Measurements from ENCODE around the gene TYSND1. TPM values are rescaled to one million over a fixed set of nuclear protein-coding genes. Genes with fewer than 3 reads are reported as not detected.
"Not testable (repeated sequence)": the region's sequence is repeated elsewhere in the genome, so short reads cannot be mapped to it uniquely, and the experiment has no call there.

The TYSND1 gene
- total and polyA plus RNA-seq, 8 donors, result 1.2 to 79.4 (median 5.1) TPM

GRCh38 chr10:70162892-70163201 lies 16.3 kb upstream of the TYSND1 start:
- H3K9me3 ChIP-seq, result no peaks in the 10 kb centered on the region
- WGBS, 5 donors, result 18 to 39% (median 26%) methylated on average over 1 of the region's 1 CpG
- H3K36me3 ChIP-seq, result peaks cover 6 to 47% (median 43%) of the 10 kb centered on the region in 4 donors
- DNase-seq, result peak in 1 of 2 donors; percentile 40
- no peak overlapping the region for H3K4me3 ChIP-seq
- no peaks in the 10 kb centered on the region for H3K27me3 ChIP-seq
- intact Hi-C loops (cut with DNase I; ENCODE audit: low total_unique reads), result no loop called here
- no peak for TF ChIP-seq POLR2AphosphoS5 (IDR thresholded peaks at IDR 0.05)
- peaks cover 35 to 81% (median 52%) of the 10 kb centered on the region in 4 donors for H3K4me1 ChIP-seq
- peak overlapping the region in 1 of 5 donors; percentile 28 for H3K27ac ChIP-seq

GRCh38 chr10:70162151-70162891 lies 15.8 kb upstream of the TYSND1 start:
- intact Hi-C loops (cut with DNase I; ENCODE audit: low total_unique reads), result no loop called here
- Histone ChIP-seq H3K36me3 (peaks cover 6 to 53% (median 49%) of the 10 kb centered on the region in 4 donors), H3K4me3 (no peak overlapping the region), H3K9me3 (no peaks in the 10 kb centered on the region), H3K27me3 (no peaks in the 10 kb centered on the region), H3K4me1 (peaks cover 32 to 77% (median 48%) of the 10 kb centered on the region in 4 donors), H3K27ac (peak overlapping the region in 2 of 5 donors; percentile 25 to 28)
- TF ChIP-seq POLR2A (IDR thresholded peaks at IDR 0.05), result no peak
- no peak for TF ChIP-seq POLR2AphosphoS5 (IDR thresholded peaks at IDR 0.05)
- no peak for TF ChIP-seq CTCF (IDR thresholded peaks at IDR 0.05)
- TF ChIP-seq EP300 (IDR thresholded peaks at IDR 0.05), result no peak
- no peak for DNase-seq
- WGBS, 5 donors, result 73 to 94% (median 92%) methylated on average over 1 to 2 of the region's 2 CpGs

- WGBS, 5 donors, result 21 to 48% (median 35%) methylated on average over 1 of the region's 1 CpG
- no peaks in the 10 kb centered on the region for H3K9me3 ChIP-seq
- H3K27me3 ChIP-seq, result no peaks in the 10 kb centered on the region
- DNase-seq, result no peak
- peaks cover 17 to 62% (median 58%) of the 10 kb centered on the region in 4 donors for H3K36me3 ChIP-seq
- no peak overlapping the region for H3K4me3 ChIP-seq
- no peak for TF ChIP-seq POLR2A (IDR thresholded peaks at IDR 0.05)
- intact Hi-C loops (cut with DNase I; ENCODE audit: low total_unique reads), result no loop called here
- peaks cover 21 to 68% (median 36%) of the 10 kb centered on the region in 4 donors for H3K4me1 ChIP-seq
- no peak overlapping the region for H3K27ac ChIP-seq
Observed at GRCh38 chr10:70160798-70161197, 14.3 kb upstream of the TYSND1 start.

GRCh38 chr10:70159366-70159765 lies 12.9 kb upstream of the TYSND1 start:
- H3K27ac ChIP-seq; H3K9me3 ChIP-seq; intact Hi-C loops (cut with DNase I; ENCODE audit: low total_unique reads); DNase-seq; H3K4me3 ChIP-seq; H3K27me3 ChIP-seq: not testable (repeated sequence)
- 31 to 93% (median 91%) methylated on average over 3 of the region's 3 CpGs for WGBS, 5 donors
- Histone ChIP-seq H3K36me3 (peaks cover 26 to 74% (median 68%) of the 10 kb centered on the region in 4 donors), H3K4me1 (peaks cover 19 to 61% (median 32%) of the 10 kb centered on the region in 4 donors)

- intact Hi-C loops (cut with DNase I; ENCODE audit: low total_unique reads), result no loop called here
- 63 to 82% (median 73%) methylated on average over 2 of the region's 2 CpGs for WGBS, 5 donors
- DNase-seq, result no peak
- no peak overlapping the region for H3K4me3 ChIP-seq
- no peaks in the 10 kb centered on the region for H3K27me3 ChIP-seq
- peaks cover 8 to 48% (median 23%) of the 10 kb centered on the region in 4 donors for H3K4me1 ChIP-seq
- H3K9me3 ChIP-seq, result no peaks in the 10 kb centered on the region
- peaks cover 36 to 84% (median 80%) of the 10 kb centered on the region in 4 donors for H3K36me3 ChIP-seq
- H3K27ac ChIP-seq, result no peak overlapping the region
- TF ChIP-seq EP300 (IDR thresholded peaks at IDR 0.05), result no peak
- TF ChIP-seq POLR2A (IDR thresholded peaks at IDR 0.05), result no peak
- TF ChIP-seq POLR2AphosphoS5 (IDR thresholded peaks at IDR 0.05), result no peak
- TF ChIP-seq CTCF (IDR thresholded peaks at IDR 0.05), result no peak
Observed at GRCh38 chr10:70158113-70158512, 11.6 kb upstream of the TYSND1 start.

- 48 to 72% (median 55%) methylated on average over 3 of the region's 3 CpGs for WGBS, 5 donors
- H3K36me3 ChIP-seq, result peaks cover 61 to 99% (median 93%) of the 10 kb centered on the region in 4 donors
- DNase-seq, result no peak
Observed at GRCh38 chr10:70155255-70155838, 8.8 kb upstream of the TYSND1 start.

More at GRCh38 chr10:70155255-70155838, 8.8 kb upstream of the TYSND1 start:
- no peak overlapping the region for H3K4me3 ChIP-seq
- H3K27me3 ChIP-seq, result no peaks in the 10 kb centered on the region
- no peaks in the 10 kb centered on the region for H3K9me3 ChIP-seq
- no peak overlapping the region for H3K27ac ChIP-seq
- no peak for TF ChIP-seq CTCF (IDR thresholded peaks at IDR 0.05)
- TF ChIP-seq POLR2A (IDR thresholded peaks at IDR 0.05), result no peak
- TF ChIP-seq POLR2AphosphoS5 (IDR thresholded peaks at IDR 0.05), result no peak
- no peak for TF ChIP-seq EP300 (IDR thresholded peaks at IDR 0.05)
- intact Hi-C loops (cut with DNase I; ENCODE audit: low total_unique reads), result no loop called here
- H3K4me1 ChIP-seq, result peaks cover 0 to 21% (median 5%) of the 10 kb centered on the region in 4 donors
